HepG2 (cell line): ENCODE results near the gene MRPS34. TPM values are rescaled to one million over a fixed set of nuclear protein-coding genes. Genes with fewer than 3 reads are reported as not detected.

ENCODE experiments used
- ATAC-seq: fragments of 200-7000 bp; cut with Tn5 transposase; 3 replicates; pipeline ENCODE4 v1.9.1; 2020; ENCODE audit warnings: mild to moderate bottlenecking, moderate library complexity
- BruUV-seq: library from RNA; stranded (reverse); fragments of 400-500 nt; replicated peaks from 2 replicates; lab custom pipeline; 2021; lab: Mats Ljungman, UMichigan
- CTCF ChIA-PET: fragments of 300-600 bp; formaldehyde crosslinking; extraction: SDS; loops from one replicate; lab custom pipeline; 2021; ENCODE audit warnings: low total read pairs, inconsistent platforms, low intra/inter-chr PET ratio; lab: Yijun Ruan, JAX
- POLR2A ChIA-PET: fragments of 350-600 bp; sonication (Branson Sonifier 250); formaldehyde crosslinking; loops from one replicate; lab custom pipeline; 2020; ENCODE audit warnings: antibody characterized with exemption, inconsistent platforms; lab: Yijun Ruan, JAX
- DNase-seq: peaks from one replicate; pipeline ENCODE4 v3.0.0-alpha.2; 2015; ENCODE audit warnings: low spot score
- FAIRE-seq: peaks from 3 replicates; lab custom pipeline; 2011; peaks lifted over from hg19 to GRCh38; lab: Jason Lieb, UNC
- H2AFZ ChIP-seq: one replicate; pipeline ENCODE4 v1.6.1; 2011; ENCODE audit warnings: low read length, inconsistent platforms
- H3K27ac ChIP-seq: fragments of 300-600 bp; 3 replicates; pipeline ENCODE4 v1.8.0; 2011; ENCODE audit warnings: mixed run types, mild to moderate bottlenecking, mixed read lengths, low read length, inconsistent platforms; ENCODE audit not compliant: insufficient read depth; ENCODE audit errors: extremely low read length
- H3K27me3 ChIP-seq, 2 experiments: fragments of 200-600 bp in 1 of 2; 2 replicates in 1 of 2; 3 replicates in 1 of 2; pipeline versions ENCODE4 v1.6.0 to v1.8.0; 2011; ENCODE audit warnings: low read length in 2 of 2, mild to moderate bottlenecking in 2 of 2, moderate library complexity in 2 of 2, inconsistent platforms in 1 of 2; ENCODE audit not compliant: insufficient read depth in 2 of 2, control insufficient read depth in 1 of 2
- H3K36me3 ChIP-seq, 2 experiments: fragments of 200-600 bp in 1 of 2; replicated peaks in 1 of 2; 2 replicates in 1 of 2; 3 replicates in 1 of 2; pipeline versions ENCODE4 v1.5.1 to v1.8.0; 2011; ENCODE audit warnings: low read length in 2 of 2, inconsistent platforms in 1 of 2; ENCODE audit not compliant: insufficient read depth in 2 of 2, control insufficient read depth in 1 of 2
- H3K4me1 ChIP-seq: 2 replicates; pipeline ENCODE4 v1.5.1; 2012; ENCODE audit warnings: low read length, inconsistent platforms; ENCODE audit not compliant: insufficient read depth
- H3K4me2 ChIP-seq: 2 replicates; pipeline ENCODE4 v1.6.0; 2011; ENCODE audit warnings: low read depth, low read length, inconsistent platforms
- H3K4me3 ChIP-seq, 3 experiments: fragments of 200-600 bp in 1 of 3; sonication (generic), shearing (Covaris generic) in 1 of 3; replicated peaks in 1 of 3; 2 replicates each; pipeline ENCODE4 v1.5.1; 2011 to 2016; ENCODE audit warnings: low read length in 3 of 3, inconsistent platforms in 2 of 3, low read depth in 2 of 3, mild to moderate bottlenecking in 2 of 3, control low read depth in 1 of 3, mixed read lengths in 1 of 3; ENCODE audit not compliant: insufficient read depth in 1 of 3
- H3K79me2 ChIP-seq: one replicate; pipeline ENCODE4 v1.6.1; 2011; ENCODE audit warnings: low read length, inconsistent platforms; ENCODE audit not compliant: insufficient read depth
- H3K9ac ChIP-seq: 2 replicates; pipeline ENCODE4 v1.6.0; 2011; ENCODE audit warnings: mild to moderate bottlenecking, low read depth, low read length, inconsistent platforms; ENCODE audit not compliant: insufficient read depth
- H3K9me3 ChIP-seq: 2 replicates; pipeline ENCODE4 v1.5.1; 2012; ENCODE audit warnings: mild to moderate bottlenecking, low read length
- H4K20me1 ChIP-seq: 2 replicates; pipeline ENCODE4 v1.6.0; 2011; ENCODE audit warnings: inconsistent platforms, mild to moderate bottlenecking, low read length, moderate library complexity; ENCODE audit not compliant: insufficient read depth
- GRHL1 ChIP-seq: sonication (generic); formaldehyde crosslinking; conservative IDR thresholded peaks from 2 replicates; pipeline ENCODE4 v1.8.0; 2022; ENCODE audit warnings: missing genetic modification reagents
- MBD4 ChIP-seq: IDR thresholded peaks from 2 replicates; pipeline ENCODE4 v1.6.1; 2012; ENCODE audit warnings: low read length, inconsistent platforms, borderline replicate concordance
- RFX1 ChIP-seq: fragments of 450-650 bp; IDR thresholded peaks from 2 replicates; pipeline ENCODE4 v1.6.1; 2017
- SP4 ChIP-seq: sonication (generic); formaldehyde crosslinking; IDR thresholded peaks from 2 replicates; pipeline ENCODE4 v1.8.1; 2023; ENCODE audit warnings: mild to moderate bottlenecking, missing genetic modification reagents
- ZBTB14 ChIP-seq: sonication (generic); formaldehyde crosslinking; IDR thresholded peaks from 2 replicates; pipeline ENCODE4 v1.4.0; 2020; ENCODE audit warnings: missing genetic modification reagents
- ZNF205 ChIP-seq: IDR thresholded peaks from 2 replicates; pipeline ENCODE4 v1.6.1; 2018; ENCODE audit warnings: missing biosample characterization, missing genetic modification reagents
- ZNF33A ChIP-seq: sonication (generic); formaldehyde crosslinking; IDR thresholded peaks from 2 replicates; pipeline ENCODE4 v1.5.1; 2020; ENCODE audit warnings: missing genetic modification reagents, mild to moderate bottlenecking, moderate library complexity, borderline replicate concordance
- ZNF580 ChIP-seq: IDR thresholded peaks from 2 replicates; pipeline ENCODE4 v1.6.1; 2016; ENCODE audit warnings: low read depth, borderline replicate concordance
- WGBS: methylation state at CpG from one replicate; pipeline ENCODE4 v1.1.6; 2017; ENCODE audit warnings: low lambda C conversion rate; 5-methylcytosine and 5-hydroxymethylcytosine counted together
- in situ Hi-C: cut with HindIII; loops from 2 replicates; pipeline ENCODE4 v1.10.0; 2017; ENCODE audit warnings: low pct_unique_long_range_greater_than_20kb; ENCODE audit not compliant: extremely low pct_ligation_motif_present
- intact Hi-C: fragments of 100-400 bp; cut with micrococcal nuclease; formaldehyde crosslinking; loops from one replicate; pipeline ENCODE4 v1.10.0; 2022; ENCODE audit not compliant: unreplicated experiment
- polyA plus RNA-seq, 8 experiments: library from polyadenylated mRNA; depleted of rRNA in 3 of 8; stranded (reverse) in 7 of 8; unstranded in 1 of 8; fragments of >200 nt; fragmentation: Illumina TruSeq in 4 of 8; extraction: Trizol in 4 of 8; gene quantifications; 2 replicates each; pipeline versions ENCODE4 v1.2.1 to v1.2.3, GENCODE V29; 2011 to 2016; ENCODE audit warnings: low read depth in 4 of 8, missing spikeins in 1 of 8, mixed read lengths in 1 of 8; ENCODE audit not compliant: insufficient read depth in 1 of 8
- total RNA-seq, 5 experiments: library from RNA; depleted of rRNA; stranded (reverse); fragments of >200 nt; fragmentation: Illumina TruSeq; extraction: Trizol; gene quantifications; 2 replicates each; pipeline ENCODE4 v1.2.3, GENCODE V29; 2016; ENCODE audit warnings: low read depth in 1 of 5
- TF ChIP-seq, protein P1 (sequence below): sonication (generic); formaldehyde crosslinking; IDR thresholded peaks from 2 replicates; pipeline ENCODE4 v1.4.0; 2020; ENCODE audit warnings: missing genetic modification reagents, borderline replicate concordance
- TF ChIP-seq, protein P2 (sequence below): sonication (generic); formaldehyde crosslinking; IDR thresholded peaks from 2 replicates; pipeline ENCODE4 v1.4.0; 2020; ENCODE audit warnings: missing genetic modification reagents, borderline replicate concordance
- TF ChIP-seq, protein P3 (sequence below): sonication (generic); formaldehyde crosslinking; IDR thresholded peaks from 2 replicates; pipeline ENCODE4 v1.9.0; 2022; ENCODE audit warnings: missing genetic modification reagents, mild to moderate bottlenecking, borderline replicate concordance

The MRPS34 gene
- total and polyA plus RNA-seq, 2 of the 13 experiments (the other 11 are each of a cell fraction or from before 2014, with no cell fraction given) = 63.5 to 131 TPM

DNA sequence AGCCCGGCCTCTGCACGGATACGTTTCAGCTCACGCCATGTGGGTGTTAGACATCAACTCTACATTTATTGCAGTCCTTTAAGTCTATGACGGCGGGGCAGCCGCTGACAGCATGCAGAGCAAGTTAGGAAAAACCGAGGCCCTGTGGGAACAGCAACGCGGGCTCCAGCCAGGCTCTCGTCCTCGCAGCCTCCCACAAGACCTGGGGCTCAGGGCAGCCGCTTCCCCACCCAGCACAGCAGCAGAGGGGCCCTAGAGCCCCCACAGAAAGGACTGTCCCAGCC lies 3.7 kb upstream of the MRPS34 start:
- ATAC-seq (no peak), FAIRE-seq (no peak), DNase-seq (no peak)
- CTCF ChIA-PET = no interaction called here
- Histone ChIP-seq H3K4me1 (peaks cover 24% of the 10 kb centered on the region), H3K79me2 (peaks cover 30% of the 10 kb centered on the region), H3K27me3 (no peaks in the 10 kb centered on the region; a peak in 2 of 5 replicates), H4K20me1 (no peaks in the 10 kb centered on the region), H3K4me3 (no peak overlapping the region), H3K36me3 (peaks cover 5 to 13% of the 10 kb centered on the region in 2 experiments; a peak in 3 of 5 replicates), H3K4me2 (no peak overlapping the region), H3K9ac (no peak overlapping the region), H3K9me3 (no peaks in the 10 kb centered on the region), H3K27ac (no peak overlapping the region), H2AFZ (no peak overlapping the region)
- in situ Hi-C loops = no loop called here
- intact Hi-C loops = no loop called here
- POLR2A ChIA-PET = interaction anchor here (3.8 kb wide), 1 partner anchor 47 kb away, joined by 10 read pairs; no protein-coding TSS in a partner anchor
- BruUV-seq = no TSS peak
- 96% methylated on average over 13 of the region's 13 CpGs for WGBS
- TF ChIP-seq, protein P1, sequence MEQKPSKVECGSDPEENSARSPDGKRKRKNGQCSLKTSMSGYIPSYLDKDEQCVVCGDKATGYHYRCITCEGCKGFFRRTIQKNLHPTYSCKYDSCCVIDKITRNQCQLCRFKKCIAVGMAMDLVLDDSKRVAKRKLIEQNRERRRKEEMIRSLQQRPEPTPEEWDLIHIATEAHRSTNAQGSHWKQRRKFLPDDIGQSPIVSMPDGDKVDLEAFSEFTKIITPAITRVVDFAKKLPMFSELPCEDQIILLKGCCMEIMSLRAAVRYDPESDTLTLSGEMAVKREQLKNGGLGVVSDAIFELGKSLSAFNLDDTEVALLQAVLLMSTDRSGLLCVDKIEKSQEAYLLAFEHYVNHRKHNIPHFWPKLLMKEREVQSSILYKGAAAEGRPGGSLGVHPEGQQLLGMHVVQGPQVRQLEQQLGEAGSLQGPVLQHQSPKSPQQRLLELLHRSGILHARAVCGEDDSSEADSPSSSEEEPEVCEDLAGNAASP (CRISPR knock-in tag) = no peak
- TF ChIP-seq ZNF205 (CRISPR knock-in tag) (no peak), RFX1 (no peak), ZBTB14 (CRISPR knock-in tag) (no peak), SP4 (CRISPR knock-in tag) (no peak), MBD4 (no peak), ZNF33A (no peak), ZNF580 (CRISPR knock-in tag) (no peak), GRHL1 (CRISPR knock-in tag) (no peak)
- TF ChIP-seq, protein P2, sequence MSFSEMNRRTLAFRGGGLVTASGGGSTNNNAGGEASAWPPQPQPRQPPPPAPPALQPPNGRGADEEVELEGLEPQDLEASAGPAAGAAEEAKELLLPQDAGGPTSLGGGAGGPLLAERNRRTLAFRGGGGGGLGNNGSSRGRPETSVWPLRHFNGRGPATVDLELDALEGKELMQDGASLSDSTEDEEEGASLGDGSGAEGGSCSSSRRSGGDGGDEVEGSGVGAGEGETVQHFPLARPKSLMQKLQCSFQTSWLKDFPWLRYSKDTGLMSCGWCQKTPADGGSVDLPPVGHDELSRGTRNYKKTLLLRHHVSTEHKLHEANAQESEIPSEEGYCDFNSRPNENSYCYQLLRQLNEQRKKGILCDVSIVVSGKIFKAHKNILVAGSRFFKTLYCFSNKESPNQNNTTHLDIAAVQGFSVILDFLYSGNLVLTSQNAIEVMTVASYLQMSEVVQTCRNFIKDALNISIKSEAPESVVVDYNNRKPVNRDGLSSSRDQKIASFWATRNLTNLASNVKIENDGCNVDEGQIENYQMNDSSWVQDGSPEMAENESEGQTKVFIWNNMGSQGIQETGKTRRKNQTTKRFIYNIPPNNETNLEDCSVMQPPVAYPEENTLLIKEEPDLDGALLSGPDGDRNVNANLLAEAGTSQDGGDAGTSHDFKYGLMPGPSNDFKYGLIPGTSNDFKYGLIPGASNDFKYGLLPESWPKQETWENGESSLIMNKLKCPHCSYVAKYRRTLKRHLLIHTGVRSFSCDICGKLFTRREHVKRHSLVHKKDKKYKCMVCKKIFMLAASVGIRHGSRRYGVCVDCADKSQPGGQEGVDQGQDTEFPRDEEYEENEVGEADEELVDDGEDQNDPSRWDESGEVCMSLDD = no peak
- TF ChIP-seq, protein P3, sequence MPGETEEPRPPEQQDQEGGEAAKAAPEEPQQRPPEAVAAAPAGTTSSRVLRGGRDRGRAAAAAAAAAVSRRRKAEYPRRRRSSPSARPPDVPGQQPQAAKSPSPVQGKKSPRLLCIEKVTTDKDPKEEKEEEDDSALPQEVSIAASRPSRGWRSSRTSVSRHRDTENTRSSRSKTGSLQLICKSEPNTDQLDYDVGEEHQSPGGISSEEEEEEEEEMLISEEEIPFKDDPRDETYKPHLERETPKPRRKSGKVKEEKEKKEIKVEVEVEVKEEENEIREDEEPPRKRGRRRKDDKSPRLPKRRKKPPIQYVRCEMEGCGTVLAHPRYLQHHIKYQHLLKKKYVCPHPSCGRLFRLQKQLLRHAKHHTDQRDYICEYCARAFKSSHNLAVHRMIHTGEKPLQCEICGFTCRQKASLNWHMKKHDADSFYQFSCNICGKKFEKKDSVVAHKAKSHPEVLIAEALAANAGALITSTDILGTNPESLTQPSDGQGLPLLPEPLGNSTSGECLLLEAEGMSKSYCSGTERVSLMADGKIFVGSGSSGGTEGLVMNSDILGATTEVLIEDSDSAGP = no peak
